ENCODE measurements around the gene SSBP4.
"Not testable (repeated sequence)": the region's sequence is repeated elsewhere in the genome, so short reads cannot be mapped to it uniquely, and the experiment has no call there.

SSBP4 gene

DNA sequence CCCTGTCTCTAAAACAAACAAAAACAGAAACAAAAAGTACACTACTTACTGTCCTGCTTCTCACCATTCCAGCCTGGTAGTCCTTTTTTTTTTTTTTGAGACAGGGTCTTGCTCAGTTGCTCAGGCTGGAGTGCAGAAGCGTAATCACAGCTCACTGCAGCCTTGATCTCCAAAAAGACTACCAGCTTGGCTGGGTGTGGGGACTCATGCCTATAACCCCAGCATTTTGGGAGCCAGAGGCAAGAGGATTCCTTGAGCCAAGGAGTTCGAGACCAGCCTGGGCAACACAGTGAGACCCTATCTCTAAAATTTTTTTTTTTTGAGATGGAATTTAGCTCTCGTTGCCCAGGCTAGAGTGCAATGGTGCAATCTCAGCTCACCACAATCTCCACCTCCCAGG lies 38.4 kb upstream of the SSBP4 start:
- Histone ChIP-seq H3K4me2 (ENCODE audit: low read length) (no peak overlapping the region), H3K4me1 (ENCODE audit: control insufficient read depth, low read depth, low read length) (no peaks in the 10 kb centered on the region), H3K18ac (ENCODE audit: low read length) (no peak overlapping the region), H3K23ac (ENCODE audit: low read length) (no peak overlapping the region), H2BK5ac (ENCODE audit: low read length) (no peak overlapping the region), H2AK5ac (ENCODE audit: low read length) (no peak overlapping the region), H3K79me1 (ENCODE audit: low read length) (no peaks in the 10 kb centered on the region), H2BK15ac (replicated peaks; ENCODE audit: low read depth) (no peak overlapping the region), H3K79me2 (ENCODE audit: control insufficient read depth, insufficient read depth, low read length) (no peaks in the 10 kb centered on the region), H3K27me3 (ENCODE audit: insufficient read depth, low read length, poor library complexity) (no peaks in the 10 kb centered on the region), H3K4ac (ENCODE audit: low read depth, low read length) (no peak overlapping the region), H4K5ac (ENCODE audit: low read length) (no peak overlapping the region), H2BK120ac (ENCODE audit: low read depth, low read length) (no peak overlapping the region), H3K9ac (ENCODE audit: low read length) (no peak overlapping the region), H3K36me3 (ENCODE audit: control insufficient read depth, insufficient read depth, low read length) (no peaks in the 10 kb centered on the region), H3K4me3 (ENCODE audit: low read length) (no peak overlapping the region), H3K56ac (ENCODE audit: low read length) (no peak overlapping the region), H3K27ac (ENCODE audit: low read depth, low read length) (no peak overlapping the region), H4K8ac (ENCODE audit: low read depth, low read length) (no peak overlapping the region)
- no peak for DNase-seq
- WGBS (ENCODE audit: extremely low coverage, insufficient coverage, low lambda C conversion rate): no CpG with 5 or more reads among the region's 3 CpGs

- DNase-seq; H2BK15ac ChIP-seq (replicated peaks; ENCODE audit: low read depth); H2AK5ac ChIP-seq (ENCODE audit: low read length); H2BK120ac ChIP-seq (ENCODE audit: low read depth, low read length); H3K56ac ChIP-seq (ENCODE audit: low read length); H3K4me3 ChIP-seq (ENCODE audit: low read length); H3K79me1 ChIP-seq (ENCODE audit: low read length); H3K27ac ChIP-seq (ENCODE audit: low read depth, low read length); H4K8ac ChIP-seq (ENCODE audit: low read depth, low read length); H3K4me2 ChIP-seq (ENCODE audit: low read length); H3K4ac ChIP-seq (ENCODE audit: low read depth, low read length); H3K36me3 ChIP-seq (ENCODE audit: control insufficient read depth, insufficient read depth, low read length); H3K23ac ChIP-seq (ENCODE audit: low read length); H3K9ac ChIP-seq (ENCODE audit: low read length); H3K4me1 ChIP-seq (ENCODE audit: control insufficient read depth, low read depth, low read length); H2BK5ac ChIP-seq (ENCODE audit: low read length); H3K79me2 ChIP-seq (ENCODE audit: control insufficient read depth, insufficient read depth, low read length); H4K5ac ChIP-seq (ENCODE audit: low read length); H3K27me3 ChIP-seq (ENCODE audit: insufficient read depth, low read length, poor library complexity); H3K18ac ChIP-seq (ENCODE audit: low read length): not testable (repeated sequence)
- no CpG with 5 or more reads among the region's 11 CpGs for WGBS (ENCODE audit: extremely low coverage, insufficient coverage, low lambda C conversion rate)
Measured at GRCh38 chr19:18383622-18384021, 35.6 kb upstream of the SSBP4 start.

DNA sequence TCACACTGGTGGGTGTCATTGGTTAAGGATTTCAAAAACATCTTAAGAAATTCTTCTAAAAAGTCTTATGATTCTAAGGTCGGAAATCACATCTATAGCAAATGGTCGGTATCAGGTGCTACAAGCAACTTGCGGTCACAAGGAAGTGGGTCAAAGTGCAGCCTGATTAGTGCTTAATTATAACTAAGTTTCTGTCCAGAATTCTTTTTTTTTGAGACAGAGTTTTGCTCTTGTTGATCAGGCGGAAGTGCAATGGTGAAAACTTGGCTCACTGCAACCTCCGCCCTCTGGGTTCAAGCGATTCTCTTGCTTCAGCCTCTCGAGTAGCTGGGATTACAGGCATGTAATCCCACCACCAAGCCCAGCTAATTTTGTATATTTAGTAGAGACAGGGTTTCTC lies 34.4 kb upstream of the SSBP4 start:
- Histone ChIP-seq H3K79me1 (ENCODE audit: low read length) (no peaks in the 10 kb centered on the region), H3K18ac (ENCODE audit: low read length) (no peak overlapping the region), H3K4ac (ENCODE audit: low read depth, low read length) (peak overlapping the region; percentile 65), H3K4me3 (ENCODE audit: low read length) (no peak overlapping the region), H3K27ac (ENCODE audit: low read depth, low read length) (no peak overlapping the region), H2BK5ac (ENCODE audit: low read length) (no peak overlapping the region), H3K4me1 (ENCODE audit: control insufficient read depth, low read depth, low read length) (no peaks in the 10 kb centered on the region), H2BK15ac (replicated peaks; ENCODE audit: low read depth) (no peak overlapping the region), H2BK120ac (ENCODE audit: low read depth, low read length) (no peak overlapping the region), H3K23ac (ENCODE audit: low read length) (no peak overlapping the region), H3K56ac (ENCODE audit: low read length) (no peak overlapping the region), H3K27me3 (ENCODE audit: insufficient read depth, low read length, poor library complexity) (no peaks in the 10 kb centered on the region), H4K8ac (ENCODE audit: low read depth, low read length) (no peak overlapping the region), H3K79me2 (ENCODE audit: control insufficient read depth, insufficient read depth, low read length) (no peaks in the 10 kb centered on the region), H3K4me2 (ENCODE audit: low read length) (no peak overlapping the region), H3K9ac (ENCODE audit: low read length) (no peak overlapping the region), H3K36me3 (ENCODE audit: control insufficient read depth, insufficient read depth, low read length) (no peaks in the 10 kb centered on the region), H2AK5ac (ENCODE audit: low read length) (no peak overlapping the region), H4K5ac (ENCODE audit: low read length) (no peak overlapping the region)
- DNase-seq: no peak
- no CpG with 5 or more reads among the region's 7 CpGs for WGBS (ENCODE audit: extremely low coverage, insufficient coverage, low lambda C conversion rate)

DNA sequence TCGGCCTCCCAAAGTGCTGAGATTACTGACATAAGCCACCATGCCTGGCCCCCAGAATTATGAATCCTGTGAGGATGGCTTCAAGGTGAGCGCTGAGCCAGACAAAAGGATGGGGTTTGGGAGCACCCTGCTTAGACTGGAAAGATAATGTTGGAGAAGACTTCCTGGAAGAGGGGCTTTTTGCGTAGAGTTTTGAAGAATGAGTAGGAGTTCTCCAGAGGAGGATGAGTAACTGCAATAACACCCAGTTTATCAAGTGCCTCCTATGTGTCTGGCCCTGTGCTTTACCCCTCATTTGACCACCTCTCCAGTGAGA lies 33.9 kb upstream of the SSBP4 start:
- Histone ChIP-seq H3K79me2 (ENCODE audit: control insufficient read depth, insufficient read depth, low read length) (no peaks in the 10 kb centered on the region), H3K4me2 (ENCODE audit: low read length) (no peak overlapping the region), H2AK5ac (ENCODE audit: low read length) (no peak overlapping the region), H3K18ac (ENCODE audit: low read length) (no peak overlapping the region), H3K9ac (ENCODE audit: low read length) (no peak overlapping the region), H2BK15ac (replicated peaks; ENCODE audit: low read depth) (no peak overlapping the region), H2BK120ac (ENCODE audit: low read depth, low read length) (no peak overlapping the region), H3K23ac (ENCODE audit: low read length) (no peak overlapping the region), H3K4ac (ENCODE audit: low read depth, low read length) (no peak overlapping the region), H3K36me3 (ENCODE audit: control insufficient read depth, insufficient read depth, low read length) (no peaks in the 10 kb centered on the region), H4K5ac (ENCODE audit: low read length) (no peak overlapping the region), H3K4me3 (ENCODE audit: low read length) (no peak overlapping the region), H3K79me1 (ENCODE audit: low read length) (no peaks in the 10 kb centered on the region), H3K4me1 (ENCODE audit: control insufficient read depth, low read depth, low read length) (no peaks in the 10 kb centered on the region), H3K56ac (ENCODE audit: low read length) (no peak overlapping the region), H2BK5ac (ENCODE audit: low read length) (no peak overlapping the region), H3K27me3 (ENCODE audit: insufficient read depth, low read length, poor library complexity) (no peaks in the 10 kb centered on the region), H4K8ac (ENCODE audit: low read depth, low read length) (no peak overlapping the region), H3K27ac (ENCODE audit: low read depth, low read length) (no peak overlapping the region)
- WGBS (ENCODE audit: extremely low coverage, insufficient coverage, low lambda C conversion rate): no CpG with 5 or more reads among the region's 3 CpGs
- no peak for DNase-seq

GRCh38 chr19:18385675-18386542 lies 33.3 kb upstream of the SSBP4 start, which contains the start of gene GDF15:
Gene GDF15, plus strand, starts transcription at chr19:18386158. Its CDS starts 32 bp downstream, at chr19:18386190.
- no peaks in the 10 kb centered on the region for H3K36me3 ChIP-seq (ENCODE audit: control insufficient read depth, insufficient read depth, low read length)
- no peak within 1 kb of the TSS for H4K5ac ChIP-seq (ENCODE audit: low read length)
- H3K79me1 ChIP-seq (ENCODE audit: low read length): no peaks in the 10 kb centered on the region
- H3K27ac ChIP-seq (ENCODE audit: low read depth, low read length): no peak within 1 kb of the TSS
- no peak within 1 kb of the TSS for H2BK15ac ChIP-seq (replicated peaks; ENCODE audit: low read depth)
- no peaks in the 10 kb centered on the region for H3K4me1 ChIP-seq (ENCODE audit: control insufficient read depth, low read depth, low read length)
- H3K4ac ChIP-seq (ENCODE audit: low read depth, low read length): no peak within 1 kb of the TSS
- no peak within 1 kb of the TSS for H3K23ac ChIP-seq (ENCODE audit: low read length)
- H3K79me2 ChIP-seq (ENCODE audit: control insufficient read depth, insufficient read depth, low read length): no peaks in the 10 kb centered on the region
- WGBS (ENCODE audit: extremely low coverage, insufficient coverage, low lambda C conversion rate): no CpG with 5 or more reads among the region's 33 CpGs
- H3K4me2 ChIP-seq (ENCODE audit: low read length): no peak within 1 kb of the TSS
- H3K56ac ChIP-seq (ENCODE audit: low read length): peak within 1 kb of the TSS; percentile 63
- no peak within 1 kb of the TSS for H2BK120ac ChIP-seq (ENCODE audit: low read depth, low read length)
- no peak within 1 kb of the TSS for H2AK5ac ChIP-seq (ENCODE audit: low read length)
- H3K27me3 ChIP-seq (ENCODE audit: insufficient read depth, low read length, poor library complexity): no peaks in the 10 kb centered on the region
- no peak within 1 kb of the TSS for H4K8ac ChIP-seq (ENCODE audit: low read depth, low read length)
- peak; percentile 66 for DNase-seq
- H3K4me3 ChIP-seq (ENCODE audit: low read length): no peak within 1 kb of the TSS
- peak within 1 kb of the TSS; percentile 37 for H3K9ac ChIP-seq (ENCODE audit: low read length)
- H2BK5ac ChIP-seq (ENCODE audit: low read length): no peak within 1 kb of the TSS
- H3K18ac ChIP-seq (ENCODE audit: low read length): peak within 1 kb of the TSS; percentile 8

Data from mesendoderm (in vitro differentiated cells).